ENCODE data around the gene PDIK1L. TPM values are rescaled to one million over a fixed set of nuclear protein-coding genes. Genes with fewer than 3 reads are reported as not detected.
A peak's percentile ranks its signal among the peaks of the same experiment; 100 is the strongest.
"Not testable (repeated sequence)": the region's sequence is repeated elsewhere in the genome, so short reads cannot be mapped to it uniquely, and the experiment has no call there.

PDIK1L gene
- total RNA-seq, 1 donor = 6.5 TPM

GRCh38 chr1:26090893-26091292 is 20.7 kb upstream of the PDIK1L start:
- no peak overlapping the region for H3K4me3 ChIP-seq (ENCODE audit: insufficient read depth, low read length)

GRCh38 chr1:26092422-26092821 is 19.2 kb upstream of the PDIK1L start:
- Histone ChIP-seq H3K27me3 (ENCODE audit: insufficient read depth, low read length) (peaks cover 36% of the 10 kb centered on the region), H3K4me2 (ENCODE audit: insufficient read depth, low read length) (no peak overlapping the region), H3K4me1 (ENCODE audit: insufficient read depth, low read length) (peaks cover 8% of the 10 kb centered on the region), H3K4me3 (ENCODE audit: insufficient read depth, low read length) (no peak overlapping the region), H3K36me3 (ENCODE audit: insufficient read depth, low read length) (no peaks in the 10 kb centered on the region), H3K79me2 (ENCODE audit: insufficient read depth, low read length) (no peaks in the 10 kb centered on the region), H4K20me1 (ENCODE audit: insufficient read depth, low read length) (no peaks in the 10 kb centered on the region), H3K9me3 (ENCODE audit: low read depth, low read length) (no peaks in the 10 kb centered on the region), H3K27ac (ENCODE audit: low read depth, low read length) (no peak overlapping the region), H2AFZ (ENCODE audit: low read length) (no peak overlapping the region)
- TF ChIP-seq, protein P1, sequence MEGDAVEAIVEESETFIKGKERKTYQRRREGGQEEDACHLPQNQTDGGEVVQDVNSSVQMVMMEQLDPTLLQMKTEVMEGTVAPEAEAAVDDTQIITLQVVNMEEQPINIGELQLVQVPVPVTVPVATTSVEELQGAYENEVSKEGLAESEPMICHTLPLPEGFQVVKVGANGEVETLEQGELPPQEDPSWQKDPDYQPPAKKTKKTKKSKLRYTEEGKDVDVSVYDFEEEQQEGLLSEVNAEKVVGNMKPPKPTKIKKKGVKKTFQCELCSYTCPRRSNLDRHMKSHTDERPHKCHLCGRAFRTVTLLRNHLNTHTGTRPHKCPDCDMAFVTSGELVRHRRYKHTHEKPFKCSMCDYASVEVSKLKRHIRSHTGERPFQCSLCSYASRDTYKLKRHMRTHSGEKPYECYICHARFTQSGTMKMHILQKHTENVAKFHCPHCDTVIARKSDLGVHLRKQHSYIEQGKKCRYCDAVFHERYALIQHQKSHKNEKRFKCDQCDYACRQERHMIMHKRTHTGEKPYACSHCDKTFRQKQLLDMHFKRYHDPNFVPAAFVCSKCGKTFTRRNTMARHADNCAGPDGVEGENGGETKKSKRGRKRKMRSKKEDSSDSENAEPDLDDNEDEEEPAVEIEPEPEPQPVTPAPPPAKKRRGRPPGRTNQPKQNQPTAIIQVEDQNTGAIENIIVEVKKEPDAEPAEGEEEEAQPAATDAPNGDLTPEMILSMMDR (IDR thresholded peaks at IDR 0.05; ENCODE audit: extremely low read depth, low read depth, low read length) = no peak
- DNase-seq (ENCODE audit: insufficient read length, low spot score, missing footprints) = no peak

More at GRCh38 chr1:26090893-26091292, 20.7 kb upstream of the PDIK1L start:
- H3K36me3 ChIP-seq (ENCODE audit: insufficient read depth, low read length) = no peaks in the 10 kb centered on the region
- TF ChIP-seq, protein P1 (IDR thresholded peaks at IDR 0.05; ENCODE audit: extremely low read depth, low read depth, low read length) = no peak
- no peaks in the 10 kb centered on the region for H3K79me2 ChIP-seq (ENCODE audit: insufficient read depth, low read length)
- no peaks in the 10 kb centered on the region for H4K20me1 ChIP-seq (ENCODE audit: insufficient read depth, low read length)
- H3K9me3 ChIP-seq (ENCODE audit: low read depth, low read length) = no peaks in the 10 kb centered on the region
- H2AFZ ChIP-seq (ENCODE audit: low read length) = no peak overlapping the region
- peaks cover 4% of the 10 kb centered on the region for H3K4me1 ChIP-seq (ENCODE audit: insufficient read depth, low read length)
- no peak for DNase-seq (ENCODE audit: insufficient read length, low spot score, missing footprints)
- no peak overlapping the region for H3K27ac ChIP-seq (ENCODE audit: low read depth, low read length)
- H3K4me2 ChIP-seq (ENCODE audit: insufficient read depth, low read length) = no peak overlapping the region
- H3K27me3 ChIP-seq (ENCODE audit: insufficient read depth, low read length) = peaks cover 40% of the 10 kb centered on the region

DNA sequence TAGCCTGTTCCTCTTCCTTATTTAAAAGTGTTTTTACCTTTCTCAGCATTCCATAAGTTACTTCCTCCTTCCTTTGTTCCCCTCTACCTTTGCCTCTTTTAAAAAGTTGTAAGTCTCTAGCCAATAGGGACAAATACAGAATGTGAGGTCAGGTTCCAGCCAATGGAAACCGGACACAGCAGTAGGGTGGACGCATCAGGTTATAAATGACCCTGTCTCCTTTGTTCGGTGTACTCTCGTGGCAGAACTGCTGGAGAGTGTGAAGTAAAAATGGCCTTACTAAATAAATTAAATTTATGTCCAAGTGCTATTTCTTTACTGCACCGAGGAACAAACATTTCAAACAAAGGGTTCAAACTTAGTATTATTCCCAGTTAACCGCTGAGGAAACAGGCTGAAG is 18.1 kb upstream of the PDIK1L start:
- not testable (repeated sequence) for H3K36me3 ChIP-seq (ENCODE audit: insufficient read depth, low read length); H2AFZ ChIP-seq (ENCODE audit: low read length); DNase-seq (ENCODE audit: insufficient read length, low spot score, missing footprints); H3K79me2 ChIP-seq (ENCODE audit: insufficient read depth, low read length); H3K9me3 ChIP-seq (ENCODE audit: low read depth, low read length); H3K4me2 ChIP-seq (ENCODE audit: insufficient read depth, low read length); H3K27ac ChIP-seq (ENCODE audit: low read depth, low read length); H4K20me1 ChIP-seq (ENCODE audit: insufficient read depth, low read length); H3K4me3 ChIP-seq (ENCODE audit: insufficient read depth, low read length)
- Histone ChIP-seq H3K4me1 (ENCODE audit: insufficient read depth, low read length) (peaks cover 15% of the 10 kb centered on the region), H3K27me3 (ENCODE audit: insufficient read depth, low read length) (peaks cover 36% of the 10 kb centered on the region)

DNA sequence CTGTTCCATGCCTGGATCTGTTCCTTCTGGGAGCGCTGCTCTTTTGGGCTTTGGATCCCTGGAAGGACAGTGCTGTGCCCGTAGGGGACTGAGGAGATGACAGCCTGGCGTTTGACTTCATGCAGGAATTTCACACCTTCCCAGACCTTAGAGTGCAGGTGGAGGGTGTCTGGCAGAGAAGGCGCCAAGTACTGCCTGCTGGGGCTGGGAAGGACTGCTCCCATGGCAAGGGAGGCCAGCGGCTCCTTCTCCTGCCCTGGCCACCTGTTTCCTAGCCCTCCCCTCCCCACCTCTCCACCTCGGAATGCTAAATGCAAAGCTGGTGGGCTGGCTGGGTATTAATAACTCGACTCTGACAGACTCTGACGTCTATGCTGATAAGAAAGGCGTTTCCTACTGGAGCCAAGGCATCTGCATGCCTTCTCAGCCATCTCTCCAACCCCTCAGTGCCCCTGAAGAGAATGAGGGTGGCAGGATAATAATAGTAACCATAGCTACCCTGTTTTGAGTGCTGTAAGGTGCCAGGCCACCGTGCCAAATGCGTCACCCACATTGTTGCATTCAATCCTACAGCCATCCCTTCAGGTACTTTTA is 17.5 kb upstream of the PDIK1L start:
- no peaks in the 10 kb centered on the region for H3K79me2 ChIP-seq (ENCODE audit: insufficient read depth, low read length)

More for the DNA sequence above, 17.5 kb upstream of the PDIK1L start:
- no peaks in the 10 kb centered on the region for H3K9me3 ChIP-seq (ENCODE audit: low read depth, low read length)
- peaks cover 36% of the 10 kb centered on the region for H3K27me3 ChIP-seq (ENCODE audit: insufficient read depth, low read length)
- DNase-seq (ENCODE audit: insufficient read length, low spot score, missing footprints) = no peak
- H3K4me2 ChIP-seq (ENCODE audit: insufficient read depth, low read length) = peak overlapping the region; percentile 51
- H3K4me3 ChIP-seq (ENCODE audit: insufficient read depth, low read length) = no peak overlapping the region
- H3K4me1 ChIP-seq (ENCODE audit: insufficient read depth, low read length) = peaks cover 15% of the 10 kb centered on the region
- no peaks in the 10 kb centered on the region for H4K20me1 ChIP-seq (ENCODE audit: insufficient read depth, low read length)
- H2AFZ ChIP-seq (ENCODE audit: low read length) = no peak overlapping the region
- no peaks in the 10 kb centered on the region for H3K36me3 ChIP-seq (ENCODE audit: insufficient read depth, low read length)
- TF ChIP-seq, protein P1 (IDR thresholded peaks at IDR 0.05; ENCODE audit: extremely low read depth, low read depth, low read length) = no peak
- no peak overlapping the region for H3K27ac ChIP-seq (ENCODE audit: low read depth, low read length)

All from osteoblast (primary cell).